ENCODE data around the gene LPAR5.
A peak's percentile ranks its signal among the peaks of the same experiment; 100 is the strongest.

Gene LPAR5

GRCh38 chr12:6638305-6638704 is 2.5 kb upstream of the LPAR5 start:
- no peak for DNase-seq (ENCODE audit: low spot score)

- DNase-seq (ENCODE audit: low spot score) = no peak
Measured at GRCh38 chr12:6635375-6635855, 344 bp downstream of the LPAR5 start.

- DNase-seq (ENCODE audit: low spot score) = no peak
Measured at GRCh38 chr12:6632026-6632983, 3.5 kb downstream of the LPAR5 start.

- no peak for DNase-seq (ENCODE audit: low spot score)
Measured at GRCh38 chr12:6631549-6631961, 4.2 kb downstream of the LPAR5 start.

GRCh38 chr12:6630736-6631135 is 5.0 kb downstream of the LPAR5 start:
- DNase-seq (ENCODE audit: low spot score) = no peak

GRCh38 chr12:6627616-6628015 is 8.1 kb downstream of the LPAR5 start:
- DNase-seq (ENCODE audit: low spot score) = no peak

- no peak for DNase-seq (ENCODE audit: low spot score)
Measured at GRCh38 chr12:6626654-6627283, 9.0 kb downstream of the LPAR5 start.

GRCh38 chr12:6620885-6621274 is 14.9 kb downstream of the LPAR5 start:
- DNase-seq (ENCODE audit: low spot score) = no peak

- DNase-seq (ENCODE audit: low spot score) = no peak
Measured at GRCh38 chr12:6620137-6620884, 15.4 kb downstream of the LPAR5 start.

- no peak for DNase-seq (ENCODE audit: low spot score)
Measured at GRCh38 chr12:6618483-6619225, 17.1 kb downstream of the LPAR5 start.

- DNase-seq (ENCODE audit: low spot score) = no peak
Measured at GRCh38 chr12:6615802-6616201, 20.0 kb downstream of the LPAR5 start.

- DNase-seq (ENCODE audit: low spot score) = no peak
Measured at GRCh38 chr12:6614513-6615172, 21.1 kb downstream of the LPAR5 start.

- DNase-seq (ENCODE audit: low spot score) = peak; percentile 95
Measured at GRCh38 chr12:6613776-6614512, 21.8 kb downstream of the LPAR5 start.

- peak; percentile 69 for DNase-seq (ENCODE audit: low spot score)
Measured at GRCh38 chr12:6613015-6613775, 22.6 kb downstream of the LPAR5 start.

- DNase-seq (ENCODE audit: low spot score) = no peak
Measured at GRCh38 chr12:6612652-6613014, 23.1 kb downstream of the LPAR5 start.

GRCh38 chr12:6612247-6612646 is 23.5 kb downstream of the LPAR5 start:
- no peak for DNase-seq (ENCODE audit: low spot score)

- no peak for DNase-seq (ENCODE audit: low spot score)
Measured at GRCh38 chr12:6608592-6609281, 27.0 kb downstream of the LPAR5 start.

GRCh38 chr12:6607751-6608591 is 27.8 kb downstream of the LPAR5 start:
- no peak for DNase-seq (ENCODE audit: low spot score)

All from hepatic stellate cell (primary cell).